Measurements from ENCODE around the gene SHOX. TPM values are rescaled to one million over a fixed set of nuclear protein-coding genes. Genes with fewer than 3 reads are reported as not detected.

SHOX gene
- total RNA-seq, 4 donors from 2014 or later: not detected

- WGBS, 2 donors: 85 to 95% methylated on average over 8 of the region's 8 CpGs
- Histone ChIP-seq H3K9me3 (no peaks in the 10 kb centered on the region), H3K27ac (no peak overlapping the region), H3K27me3 (no peaks in the 10 kb centered on the region), H3K4me3 (replicated peaks in 1 of 3) (no peak overlapping the region), H3K4me1 (no peaks in the 10 kb centered on the region), H3K36me3 (no peaks in the 10 kb centered on the region)
- intact Hi-C loops (cut with DNase I): no loop called here
- no peak for TF ChIP-seq POLR2A (IDR thresholded peaks at IDR 0.05)
- TF ChIP-seq CTCF (IDR thresholded peaks at IDR 0.05): no peak
- no peak for DNase-seq
Measured at GRCh38 chrX:682892-683291, 52.3 kb downstream of the SHOX start.

- no peaks in the 10 kb centered on the region for H3K36me3 ChIP-seq
- DNase-seq: no peak
- no peak overlapping the region for H3K4me3 ChIP-seq (replicated peaks in 1 of 3)
- intact Hi-C loops (cut with DNase I): no loop called here
- no peak overlapping the region for H3K27ac ChIP-seq
- no peak for TF ChIP-seq CTCF (IDR thresholded peaks at IDR 0.05)
- TF ChIP-seq POLR2A (IDR thresholded peaks at IDR 0.05): no peak
- 77 to 78% methylated on average over 8 of the region's 8 CpGs for WGBS, 2 donors
- H3K4me1 ChIP-seq: no peaks in the 10 kb centered on the region
- H3K9me3 ChIP-seq: no peaks in the 10 kb centered on the region
- H3K27me3 ChIP-seq: no peaks in the 10 kb centered on the region
Measured at GRCh38 chrX:683576-683975, 53.0 kb downstream of the SHOX start.

GRCh38 chrX:685120-686032 lies 54.8 kb downstream of the SHOX start:
- no peaks in the 10 kb centered on the region for H3K9me3 ChIP-seq
- H3K4me1 ChIP-seq: no peaks in the 10 kb centered on the region
- H3K27ac ChIP-seq: no peak overlapping the region
- 87 to 88% methylated on average over 13 of the region's 13 CpGs for WGBS, 2 donors
- H3K36me3 ChIP-seq: no peaks in the 10 kb centered on the region
- DNase-seq: no peak
- intact Hi-C loops (cut with DNase I): no loop called here
- H3K27me3 ChIP-seq: no peaks in the 10 kb centered on the region
- H3K4me3 ChIP-seq (replicated peaks in 1 of 3): no peak overlapping the region
- TF ChIP-seq POLR2A (IDR thresholded peaks at IDR 0.05) (no peak), CTCF (IDR thresholded peaks at IDR 0.05) (no peak)

- Histone ChIP-seq H3K36me3 (no peaks in the 10 kb centered on the region), H3K9me3 (no peaks in the 10 kb centered on the region), H3K4me1 (no peaks in the 10 kb centered on the region), H3K4me3 (replicated peaks in 1 of 3) (no peak overlapping the region), H3K27ac (no peak overlapping the region), H3K27me3 (no peaks in the 10 kb centered on the region)
- TF ChIP-seq CTCF (IDR thresholded peaks at IDR 0.05): no peak
- no peak for TF ChIP-seq POLR2A (IDR thresholded peaks at IDR 0.05)
- DNase-seq: no peak
- 92 to 95% methylated on average over 7 of the region's 7 CpGs for WGBS, 2 donors
- intact Hi-C loops (cut with DNase I): no loop called here
Measured at GRCh38 chrX:689983-690382, 59.4 kb downstream of the SHOX start.

GRCh38 chrX:694800-695199 lies 64.2 kb downstream of the SHOX start:
- intact Hi-C loops (cut with DNase I): no loop called here
- no peaks in the 10 kb centered on the region for H3K4me1 ChIP-seq
- no peak overlapping the region for H3K4me3 ChIP-seq (replicated peaks in 1 of 3)
- WGBS, 2 donors: 84 to 89% methylated on average over 19 of the region's 19 CpGs
- no peaks in the 10 kb centered on the region for H3K9me3 ChIP-seq
- H3K27ac ChIP-seq: no peak overlapping the region
- H3K36me3 ChIP-seq: no peaks in the 10 kb centered on the region
- TF ChIP-seq POLR2A (IDR thresholded peaks at IDR 0.05) (no peak), CTCF (IDR thresholded peaks at IDR 0.05) (no peak)
- H3K27me3 ChIP-seq: no peaks in the 10 kb centered on the region
- no peak for DNase-seq

Data from thyroid gland (tissue), 4 donors.